Measurements from ENCODE around the gene SLU7.

The SLU7 gene

GRCh38 chr5:160418561-160419457 lies at the start of gene SLU7:
TSS of gene SLU7 (minus strand) at chr5:160419081. CDS start at chr5:160415294, 3,787 bp downstream.
- DNase-seq (ENCODE audit: low read depth): peak; percentile 91

- no peak for DNase-seq (ENCODE audit: low read depth)
Measured at GRCh38 chr5:160468363-160468975, 49.6 kb upstream of the SLU7 start.

GRCh38 chr5:160467555-160468362 lies 48.9 kb upstream of the SLU7 start:
- DNase-seq (ENCODE audit: low read depth): peak; percentile 83

GRCh38 chr5:160466889-160467554 lies 48.1 kb upstream of the SLU7 start:
- no peak for DNase-seq (ENCODE audit: low read depth)

- DNase-seq (ENCODE audit: low read depth): no peak
Measured at GRCh38 chr5:160466116-160466515, 47.2 kb upstream of the SLU7 start.

- DNase-seq (ENCODE audit: low read depth): no peak
Measured at GRCh38 chr5:160464466-160464797, 45.6 kb upstream of the SLU7 start.

- DNase-seq (ENCODE audit: low read depth): no peak
Measured at GRCh38 chr5:160463740-160464465, 45.0 kb upstream of the SLU7 start.

GRCh38 chr5:160463227-160463626 lies 44.3 kb upstream of the SLU7 start:
- DNase-seq (ENCODE audit: low read depth): no peak

- no peak for DNase-seq (ENCODE audit: low read depth)
Measured at GRCh38 chr5:160462167-160462566, 43.3 kb upstream of the SLU7 start.

- DNase-seq (ENCODE audit: low read depth): no peak
Measured at GRCh38 chr5:160461378-160461777, 42.5 kb upstream of the SLU7 start.

GRCh38 chr5:160460377-160461049 lies 41.6 kb upstream of the SLU7 start:
- DNase-seq (ENCODE audit: low read depth): no peak

- DNase-seq (ENCODE audit: low read depth): no peak
Measured at GRCh38 chr5:160458806-160459800, 40.2 kb upstream of the SLU7 start.

- DNase-seq (ENCODE audit: low read depth): no peak
Measured at GRCh38 chr5:160457252-160457651, 38.4 kb upstream of the SLU7 start.

GRCh38 chr5:160456480-160457177 lies 37.7 kb upstream of the SLU7 start:
- no peak for DNase-seq (ENCODE audit: low read depth)

- no peak for DNase-seq (ENCODE audit: low read depth)
Measured at GRCh38 chr5:160455600-160455999, 36.7 kb upstream of the SLU7 start.

- no peak for DNase-seq (ENCODE audit: low read depth)
Measured at GRCh38 chr5:160453751-160454150, 34.9 kb upstream of the SLU7 start.

GRCh38 chr5:160452795-160453194 lies 33.9 kb upstream of the SLU7 start:
- DNase-seq (ENCODE audit: low read depth): no peak

GRCh38 chr5:160452036-160452435 lies 33.2 kb upstream of the SLU7 start:
- DNase-seq (ENCODE audit: low read depth): no peak

GRCh38 chr5:160451281-160451680 lies 32.4 kb upstream of the SLU7 start:
- DNase-seq (ENCODE audit: low read depth): no peak

Data from activated T-cell treated with anti-CD3 and anti-CD28 coated beads for 48 hours (primary cell).